ENCODE measurements around the gene PRPSAP2.

DNA sequence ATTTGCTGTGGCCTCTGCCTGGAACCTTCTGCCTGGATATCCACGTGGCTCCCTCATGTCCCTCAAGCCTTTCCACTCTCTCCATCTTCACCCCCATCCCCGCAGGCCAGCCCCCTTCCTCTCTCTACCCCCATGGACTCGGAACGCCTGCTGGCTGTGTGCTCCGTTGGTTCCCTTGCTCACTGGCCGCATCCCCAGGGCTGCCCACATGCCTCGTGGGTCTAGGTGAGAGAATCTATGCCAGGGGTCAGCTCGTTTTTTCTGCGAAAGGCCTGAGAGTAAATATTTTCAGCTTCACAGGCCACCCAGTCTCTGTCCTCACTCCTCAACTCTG lies 106.1 kb downstream of the PRPSAP2 start:
- no peak for TF ChIP-seq POLR2A (IDR thresholded peaks at IDR 0.05; ENCODE audit: low read depth, low read length)
- TF ChIP-seq, protein P1, sequence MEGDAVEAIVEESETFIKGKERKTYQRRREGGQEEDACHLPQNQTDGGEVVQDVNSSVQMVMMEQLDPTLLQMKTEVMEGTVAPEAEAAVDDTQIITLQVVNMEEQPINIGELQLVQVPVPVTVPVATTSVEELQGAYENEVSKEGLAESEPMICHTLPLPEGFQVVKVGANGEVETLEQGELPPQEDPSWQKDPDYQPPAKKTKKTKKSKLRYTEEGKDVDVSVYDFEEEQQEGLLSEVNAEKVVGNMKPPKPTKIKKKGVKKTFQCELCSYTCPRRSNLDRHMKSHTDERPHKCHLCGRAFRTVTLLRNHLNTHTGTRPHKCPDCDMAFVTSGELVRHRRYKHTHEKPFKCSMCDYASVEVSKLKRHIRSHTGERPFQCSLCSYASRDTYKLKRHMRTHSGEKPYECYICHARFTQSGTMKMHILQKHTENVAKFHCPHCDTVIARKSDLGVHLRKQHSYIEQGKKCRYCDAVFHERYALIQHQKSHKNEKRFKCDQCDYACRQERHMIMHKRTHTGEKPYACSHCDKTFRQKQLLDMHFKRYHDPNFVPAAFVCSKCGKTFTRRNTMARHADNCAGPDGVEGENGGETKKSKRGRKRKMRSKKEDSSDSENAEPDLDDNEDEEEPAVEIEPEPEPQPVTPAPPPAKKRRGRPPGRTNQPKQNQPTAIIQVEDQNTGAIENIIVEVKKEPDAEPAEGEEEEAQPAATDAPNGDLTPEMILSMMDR (IDR thresholded peaks at IDR 0.05; ENCODE audit: extremely low read depth in 1 of 2, insufficient read depth in 1 of 2, low read depth in 1 of 2, low read length in 2 of 2) = no peak
- no peak for TF ChIP-seq EZH2 (IDR thresholded peaks at IDR 0.05; ENCODE audit: borderline replicate concordance, low read depth, low read length, severe bottlenecking)
- no peak for TF ChIP-seq MAX (IDR thresholded peaks at IDR 0.05; ENCODE audit: insufficient read depth, insufficient read length)
- no peak for TF ChIP-seq FOS (IDR thresholded peaks at IDR 0.05; ENCODE audit: borderline replicate concordance, insufficient read depth, low read length)
